OCI-LY3 (cell line): ENCODE results near the gene GEMIN8.

ENCODE experiments used
- CTCF ChIP-seq: fragments of 200-600, 300-600 bp; sonication (generic); IDR thresholded peaks from 2 replicates; pipeline ENCODE4 v1.5.1; 2014; ENCODE audit warnings: antibody characterized with exemption, low read length, low read depth
- EZH2phosphoT487 ChIP-seq: fragments of 200-600 bp; shearing (Covaris generic); IDR thresholded peaks from 2 replicates; pipeline ENCODE4 v1.6.1; 2018; ENCODE audit warnings: antibody characterized with exemption, mixed run types, low read depth

GRCh38 chrX:14017399-14017798, 12.3 kb downstream of the GEMIN8 start:
- TF ChIP-seq CTCF (no peak), EZH2phosphoT487 (no peak)
